ENCODE data around the gene SLC17A6.

DNA sequence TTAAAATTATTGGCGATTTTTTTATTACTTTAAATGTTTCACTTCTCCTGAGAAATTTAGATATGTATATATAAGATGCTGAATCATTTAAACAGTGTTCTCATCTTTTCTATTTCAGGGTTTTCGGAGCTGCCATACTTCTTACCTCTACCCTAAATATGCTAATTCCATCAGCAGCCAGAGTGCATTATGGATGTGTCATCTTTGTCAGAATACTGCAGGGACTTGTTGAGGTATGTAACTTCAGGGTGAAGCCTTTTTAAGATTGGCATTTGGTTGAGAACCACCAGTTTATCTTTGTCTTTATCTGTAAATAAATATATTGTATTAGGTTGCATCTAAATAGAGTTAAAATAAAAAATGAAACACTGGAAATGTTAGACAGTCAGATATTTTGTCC lies 21.1 kb downstream of the SLC17A6 start:
- TF ChIP-seq, protein P1, sequence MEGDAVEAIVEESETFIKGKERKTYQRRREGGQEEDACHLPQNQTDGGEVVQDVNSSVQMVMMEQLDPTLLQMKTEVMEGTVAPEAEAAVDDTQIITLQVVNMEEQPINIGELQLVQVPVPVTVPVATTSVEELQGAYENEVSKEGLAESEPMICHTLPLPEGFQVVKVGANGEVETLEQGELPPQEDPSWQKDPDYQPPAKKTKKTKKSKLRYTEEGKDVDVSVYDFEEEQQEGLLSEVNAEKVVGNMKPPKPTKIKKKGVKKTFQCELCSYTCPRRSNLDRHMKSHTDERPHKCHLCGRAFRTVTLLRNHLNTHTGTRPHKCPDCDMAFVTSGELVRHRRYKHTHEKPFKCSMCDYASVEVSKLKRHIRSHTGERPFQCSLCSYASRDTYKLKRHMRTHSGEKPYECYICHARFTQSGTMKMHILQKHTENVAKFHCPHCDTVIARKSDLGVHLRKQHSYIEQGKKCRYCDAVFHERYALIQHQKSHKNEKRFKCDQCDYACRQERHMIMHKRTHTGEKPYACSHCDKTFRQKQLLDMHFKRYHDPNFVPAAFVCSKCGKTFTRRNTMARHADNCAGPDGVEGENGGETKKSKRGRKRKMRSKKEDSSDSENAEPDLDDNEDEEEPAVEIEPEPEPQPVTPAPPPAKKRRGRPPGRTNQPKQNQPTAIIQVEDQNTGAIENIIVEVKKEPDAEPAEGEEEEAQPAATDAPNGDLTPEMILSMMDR (IDR thresholded peaks at IDR 0.05), result no peak
- TF ChIP-seq POLR2A (IDR thresholded peaks at IDR 0.05), result no peak

Measured in vagina (tissue), 2 donors.